ENCODE data around the gene SLC24A2.

DNA sequence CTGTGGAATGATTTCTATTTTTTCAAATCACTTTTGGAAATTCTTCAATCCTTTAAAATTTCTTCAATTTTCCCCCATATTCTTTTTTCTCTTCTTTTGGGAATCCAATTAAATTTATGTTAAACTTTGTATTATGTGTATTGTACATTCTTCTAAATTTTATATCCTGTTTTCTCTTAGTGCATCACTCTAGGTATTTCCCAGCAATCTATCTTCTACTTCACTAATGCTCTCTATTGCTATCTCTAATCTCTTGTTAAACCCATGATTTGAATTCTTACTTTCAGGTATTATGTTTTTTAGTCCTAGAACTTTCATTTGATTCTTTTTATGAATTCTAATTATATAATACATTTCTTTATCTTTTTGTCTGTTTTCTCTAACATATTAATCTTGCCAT, 23.4 kb upstream of the SLC24A2 start:
- TF ChIP-seq, protein P1, sequence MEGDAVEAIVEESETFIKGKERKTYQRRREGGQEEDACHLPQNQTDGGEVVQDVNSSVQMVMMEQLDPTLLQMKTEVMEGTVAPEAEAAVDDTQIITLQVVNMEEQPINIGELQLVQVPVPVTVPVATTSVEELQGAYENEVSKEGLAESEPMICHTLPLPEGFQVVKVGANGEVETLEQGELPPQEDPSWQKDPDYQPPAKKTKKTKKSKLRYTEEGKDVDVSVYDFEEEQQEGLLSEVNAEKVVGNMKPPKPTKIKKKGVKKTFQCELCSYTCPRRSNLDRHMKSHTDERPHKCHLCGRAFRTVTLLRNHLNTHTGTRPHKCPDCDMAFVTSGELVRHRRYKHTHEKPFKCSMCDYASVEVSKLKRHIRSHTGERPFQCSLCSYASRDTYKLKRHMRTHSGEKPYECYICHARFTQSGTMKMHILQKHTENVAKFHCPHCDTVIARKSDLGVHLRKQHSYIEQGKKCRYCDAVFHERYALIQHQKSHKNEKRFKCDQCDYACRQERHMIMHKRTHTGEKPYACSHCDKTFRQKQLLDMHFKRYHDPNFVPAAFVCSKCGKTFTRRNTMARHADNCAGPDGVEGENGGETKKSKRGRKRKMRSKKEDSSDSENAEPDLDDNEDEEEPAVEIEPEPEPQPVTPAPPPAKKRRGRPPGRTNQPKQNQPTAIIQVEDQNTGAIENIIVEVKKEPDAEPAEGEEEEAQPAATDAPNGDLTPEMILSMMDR (IDR thresholded peaks at IDR 0.05; ENCODE audit: low read length) = no peak
- TF ChIP-seq EZH2phosphoT487 (IDR thresholded peaks at IDR 0.05; ENCODE audit: low read length) (no peak), EZH2 (optimal IDR thresholded peaks at IDR 0.05; ENCODE audit: low read depth, low read length) (no peak)

Measured in MM.1S (cell line).